Osteoblast (primary cell): Measurements from ENCODE around the gene KIRREL3. TPM values are rescaled to one million over a fixed set of nuclear protein-coding genes. Genes with fewer than 3 reads are reported as not detected.
A peak's percentile ranks its signal among the peaks of the same experiment; 100 is the strongest.

Experiments used
- DNase-seq: peaks from one replicate; pipeline ENCODE4 v3.0.0; 2011; ENCODE audit warnings: low spot score, mixed read lengths; ENCODE audit not compliant: insufficient read length; ENCODE audit errors: missing footprints
- H2AFZ ChIP-seq: 2 replicates; pipeline ENCODE4 v1.6.0; 2011; ENCODE audit warnings: mild to moderate bottlenecking, low read length
- H3K27ac ChIP-seq: 2 replicates; pipeline ENCODE4 v1.5.1; 2011; ENCODE audit warnings: mild to moderate bottlenecking, low read depth, low read length, moderate library complexity
- H3K27me3 ChIP-seq: 2 replicates; pipeline ENCODE4 v1.6.0; 2012; ENCODE audit warnings: mild to moderate bottlenecking, control low read depth, inconsistent platforms, low read length, moderate library complexity; ENCODE audit not compliant: insufficient read depth
- H3K36me3 ChIP-seq: 2 replicates; pipeline ENCODE4 v1.5.1; 2011; ENCODE audit warnings: mild to moderate bottlenecking, low read length, control low read depth, moderate library complexity; ENCODE audit not compliant: insufficient read depth
- H3K4me1 ChIP-seq: 2 replicates; pipeline ENCODE4 v1.5.1; 2011; ENCODE audit warnings: mild to moderate bottlenecking, low read length, control low read depth, moderate library complexity; ENCODE audit not compliant: insufficient read depth
- H3K4me2 ChIP-seq: 2 replicates; pipeline ENCODE4 v1.6.0; 2011; ENCODE audit warnings: mild to moderate bottlenecking, low read length; ENCODE audit not compliant: insufficient read depth
- H3K4me3 ChIP-seq: fragments of 200-600 bp; sonication (generic); 3 replicates; pipeline ENCODE4 v1.5.1; 2012; ENCODE audit warnings: mild to moderate bottlenecking, low read length, inconsistent platforms; ENCODE audit not compliant: insufficient read depth
- H3K79me2 ChIP-seq: 2 replicates; pipeline ENCODE4 v1.6.0; 2012; ENCODE audit warnings: mild to moderate bottlenecking, low read length, control low read depth, inconsistent platforms; ENCODE audit not compliant: insufficient read depth
- H3K9me3 ChIP-seq: 2 replicates; pipeline ENCODE4 v1.5.1; 2011; ENCODE audit warnings: low read depth, low read length, control low read depth
- H4K20me1 ChIP-seq: 2 replicates; pipeline ENCODE4 v1.6.0; 2012; ENCODE audit warnings: mild to moderate bottlenecking, low read length, control low read depth; ENCODE audit not compliant: insufficient read depth
- CTCF ChIP-seq: IDR thresholded peaks from 2 replicates; pipeline ENCODE4 v1.5.1; 2011; ENCODE audit warnings: mild to moderate bottlenecking, low read depth, low read length, moderate library complexity; ENCODE audit errors: extremely low read depth
- total RNA-seq: library from RNA; depleted of rRNA; stranded (reverse); fragments of >200 nt; gene quantifications from 2 replicates; pipeline ENCODE4 v1.2.3, GENCODE V29; 2012

The KIRREL3 gene
- total RNA-seq, 1 donor, result 3.6 TPM

DNA sequence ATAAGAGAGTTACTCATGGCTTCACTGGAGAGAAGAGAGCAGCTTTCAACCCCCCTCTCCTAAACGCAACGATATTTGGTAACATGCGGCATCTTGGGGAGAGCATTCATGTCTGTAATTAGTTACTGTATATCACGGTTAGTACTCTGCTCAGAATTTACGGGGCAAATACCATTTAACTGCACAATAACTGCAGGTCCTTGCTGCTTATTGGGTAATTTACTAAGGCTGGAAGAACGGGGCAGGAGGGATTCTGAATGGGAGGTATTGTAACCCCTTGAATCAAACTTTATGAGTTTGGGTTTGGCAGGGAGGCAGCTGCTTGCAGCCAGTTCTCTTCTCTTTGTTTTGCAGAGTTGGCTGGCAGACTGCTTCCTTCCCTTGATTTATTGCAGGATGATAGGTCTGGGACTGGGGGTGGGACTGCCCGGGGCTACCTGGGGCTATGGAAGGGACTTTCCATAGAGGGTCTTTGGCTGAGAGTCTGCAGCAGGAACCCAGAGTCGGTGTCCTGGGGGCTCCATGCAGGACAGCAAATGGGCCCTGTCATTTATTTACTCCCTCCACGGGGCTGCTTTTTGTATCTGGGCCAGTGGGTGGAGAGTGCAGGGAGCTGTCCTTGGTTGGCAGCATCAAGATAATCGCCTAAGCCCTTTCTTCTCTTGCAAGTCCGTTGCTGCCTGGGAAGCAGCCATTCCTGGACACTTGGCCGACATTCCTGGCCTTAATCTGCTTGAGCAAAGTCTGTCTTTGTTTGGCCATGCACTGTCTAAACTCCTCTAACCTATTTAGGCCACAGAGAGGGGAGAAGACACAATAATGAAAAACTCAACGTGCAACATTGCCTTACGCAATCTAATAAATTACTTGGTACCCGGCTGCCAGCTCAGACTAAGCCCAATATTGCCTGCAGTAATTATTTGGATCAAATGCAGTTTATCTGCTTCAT is 456.2 kb downstream of the KIRREL3 start:
- no peak overlapping the region for H3K4me3 ChIP-seq
- DNase-seq, result peak; percentile 78
- no peak overlapping the region for H2AFZ ChIP-seq
- no peak overlapping the region for H3K27ac ChIP-seq
- H3K4me1 ChIP-seq, result peaks cover 17% of the 10 kb centered on the region
- H3K36me3 ChIP-seq, result no peaks in the 10 kb centered on the region
- no peak for TF ChIP-seq CTCF
- peaks cover 37% of the 10 kb centered on the region for H4K20me1 ChIP-seq
- H3K79me2 ChIP-seq, result no peaks in the 10 kb centered on the region
- peaks cover 4% of the 10 kb centered on the region for H3K27me3 ChIP-seq
- H3K9me3 ChIP-seq, result no peaks in the 10 kb centered on the region
- no peak overlapping the region for H3K4me2 ChIP-seq

DNA sequence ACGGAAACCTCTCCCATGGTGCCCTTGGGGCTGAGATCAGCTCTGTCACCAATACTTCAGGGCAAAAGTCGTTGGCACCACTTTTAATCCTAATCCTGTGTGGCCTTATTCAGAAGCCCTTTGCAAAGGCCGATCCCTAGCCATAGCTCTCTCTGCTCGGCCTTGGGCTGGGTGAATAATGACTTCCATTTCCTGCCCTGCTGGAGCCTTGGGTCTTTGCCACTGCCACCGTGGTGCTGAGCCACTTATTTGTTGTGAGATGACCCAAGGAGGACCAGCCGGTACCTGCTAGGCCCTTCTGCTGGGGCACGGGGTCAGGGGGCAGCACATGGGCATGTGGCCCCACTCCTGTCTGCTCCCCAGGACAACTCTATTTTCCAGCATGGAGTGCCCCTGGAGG is 456.9 kb downstream of the KIRREL3 start:
- H3K4me1 ChIP-seq, result peaks cover 17% of the 10 kb centered on the region
- no peaks in the 10 kb centered on the region for H3K36me3 ChIP-seq
- H3K4me2 ChIP-seq, result no peak overlapping the region
- TF ChIP-seq CTCF, result no peak
- H3K79me2 ChIP-seq, result no peaks in the 10 kb centered on the region
- no peaks in the 10 kb centered on the region for H3K9me3 ChIP-seq
- no peak overlapping the region for H3K27ac ChIP-seq
- no peak overlapping the region for H3K4me3 ChIP-seq
- no peak overlapping the region for H2AFZ ChIP-seq
- peaks cover 4% of the 10 kb centered on the region for H3K27me3 ChIP-seq
- H4K20me1 ChIP-seq, result peaks cover 38% of the 10 kb centered on the region
- DNase-seq, result peak; percentile 66

DNA sequence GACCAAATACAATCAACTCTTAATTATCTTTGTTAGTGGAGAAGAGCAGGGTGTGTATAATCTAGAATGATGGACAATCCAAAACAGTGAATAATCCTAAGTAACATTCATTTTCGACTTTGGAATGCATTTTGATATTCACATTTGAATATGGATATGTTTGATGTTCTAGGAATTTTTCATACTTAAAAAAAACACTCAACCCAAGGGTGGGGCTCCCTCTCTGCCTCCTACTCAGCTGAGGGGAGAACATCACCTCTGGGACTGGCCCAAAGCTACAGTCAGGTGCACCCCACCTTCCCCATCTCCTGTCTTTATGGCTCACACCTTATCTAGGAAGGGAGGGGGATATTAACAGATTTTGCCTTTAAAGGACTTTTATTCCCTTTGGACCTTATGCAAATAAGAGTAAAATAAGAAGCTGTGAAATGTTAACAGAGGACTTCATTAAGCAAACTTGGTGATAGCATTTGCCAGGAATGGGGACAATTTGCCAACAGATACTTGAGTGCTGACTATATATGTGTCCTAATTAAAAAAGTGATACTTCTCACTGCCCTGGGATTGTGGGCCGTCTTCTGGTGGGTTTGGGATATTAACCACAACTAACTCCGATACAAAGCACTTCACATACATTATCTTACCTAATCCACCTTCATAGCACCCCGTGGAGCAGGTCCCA is 458.1 kb downstream of the KIRREL3 start:
- Histone ChIP-seq H3K36me3 (no peaks in the 10 kb centered on the region), H3K4me3 (no peak overlapping the region), H2AFZ (no peak overlapping the region), H3K4me1 (peaks cover 14% of the 10 kb centered on the region), H3K27me3 (peaks cover 4% of the 10 kb centered on the region), H3K4me2 (no peak overlapping the region), H3K27ac (no peak overlapping the region), H3K9me3 (no peaks in the 10 kb centered on the region), H3K79me2 (no peaks in the 10 kb centered on the region), H4K20me1 (peaks cover 31% of the 10 kb centered on the region)
- TF ChIP-seq CTCF, result no peak
- DNase-seq, result no peak

- no peak for DNase-seq
- H3K4me3 ChIP-seq, result no peak overlapping the region
- TF ChIP-seq CTCF, result no peak
- no peaks in the 10 kb centered on the region for H3K79me2 ChIP-seq
- H3K27me3 ChIP-seq, result no peaks in the 10 kb centered on the region
- no peaks in the 10 kb centered on the region for H3K36me3 ChIP-seq
- no peak overlapping the region for H3K4me2 ChIP-seq
- peaks cover 20% of the 10 kb centered on the region for H4K20me1 ChIP-seq
- H2AFZ ChIP-seq, result no peak overlapping the region
- H3K27ac ChIP-seq, result no peak overlapping the region
- H3K9me3 ChIP-seq, result no peaks in the 10 kb centered on the region
- no peaks in the 10 kb centered on the region for H3K4me1 ChIP-seq
Observed at GRCh38 chr11:126538071-126538470, 462.5 kb downstream of the KIRREL3 start.
